Stimulated activated CD8-positive, alpha-beta memory T cell treated with anti-CD3 and anti-CD28 coated beads, Interleukin-7, amount 100 ng/mL, for 1 hour (primary cell): ENCODE measurements around the gene OR10A4.
"Not testable (repeated sequence)": the region's sequence is repeated elsewhere in the genome, so short reads cannot be mapped to it uniquely, and the experiment has no call there.

Experiments used
- DNase-seq, 2 donors: peaks; one replicate each; pipeline ENCODE4 v3.0.0-alpha.2; 2020; ENCODE audit warnings: low read depth in 2 of 2

OR10A4 gene

DNA sequence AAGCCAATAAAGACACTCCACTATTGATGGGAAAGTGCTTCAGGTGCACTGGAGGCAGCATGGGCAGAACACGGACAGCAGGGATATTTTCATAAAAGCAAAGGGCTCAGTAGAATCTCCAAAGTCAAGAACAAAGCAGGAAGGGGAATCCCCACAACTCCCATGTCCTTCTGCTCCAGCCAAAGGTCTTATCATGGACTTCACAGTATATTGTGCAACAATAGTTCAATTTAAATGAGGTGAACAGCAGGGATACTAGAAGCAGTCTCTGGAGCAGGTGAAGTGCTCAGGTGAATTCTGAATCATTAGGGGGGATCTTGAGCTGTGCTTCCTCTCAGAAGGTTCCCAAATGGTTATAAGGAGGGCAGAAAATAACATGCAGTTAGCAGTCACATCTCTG is 22.5 kb downstream of the OR10A4 start:
- no peak for DNase-seq

DNA sequence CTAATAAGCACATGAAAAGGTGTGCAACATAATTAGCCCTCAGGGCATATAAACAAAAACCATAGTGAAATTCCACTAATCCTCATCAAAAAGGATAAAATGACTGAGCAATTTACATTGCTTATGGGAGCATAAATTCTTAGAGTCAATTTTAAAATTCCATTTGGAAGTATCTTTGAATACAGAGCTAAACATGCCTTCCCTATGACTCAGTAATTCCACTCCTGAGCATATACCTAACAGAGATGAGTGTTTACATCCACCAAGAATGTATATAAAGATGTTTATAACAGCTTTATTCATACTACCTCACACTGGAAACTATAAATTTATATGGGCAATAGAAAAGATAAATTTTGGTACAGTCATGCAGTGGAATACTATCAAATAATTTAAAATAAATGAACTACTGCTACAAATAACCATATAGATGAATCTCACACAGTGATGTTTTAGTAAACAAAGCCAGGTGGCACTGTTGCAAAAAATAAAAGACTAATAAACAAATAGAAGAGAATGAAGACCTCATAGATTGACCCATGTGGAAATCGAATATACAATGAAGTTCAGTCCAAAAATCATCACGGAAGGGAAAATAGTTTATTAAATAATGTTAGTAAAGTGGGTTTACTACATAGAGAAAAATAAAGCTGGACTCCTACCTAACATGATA is 24.0 kb downstream of the OR10A4 start:
- DNase-seq, result no peak

DNA sequence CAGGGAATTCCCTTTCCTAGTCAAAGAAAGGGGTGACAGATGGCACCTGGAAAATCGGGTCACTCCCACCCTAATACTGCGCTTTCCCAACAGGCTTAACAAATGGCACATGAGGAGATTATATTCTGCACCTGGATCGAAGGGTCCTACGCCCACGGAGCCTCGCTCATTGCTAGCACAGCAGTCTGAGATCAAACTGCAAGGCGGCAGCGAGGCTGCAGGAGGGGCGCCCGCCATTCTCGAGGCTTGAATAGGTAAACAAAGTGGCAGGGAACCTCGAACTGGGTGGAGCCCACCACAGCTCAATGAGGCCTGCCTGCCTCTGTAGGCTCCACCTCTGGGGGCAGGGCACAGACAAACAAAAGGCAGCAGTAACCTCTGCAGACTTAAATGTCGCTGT is 28.4 kb downstream of the OR10A4 start:
- DNase-seq, result not testable (repeated sequence)

DNA sequence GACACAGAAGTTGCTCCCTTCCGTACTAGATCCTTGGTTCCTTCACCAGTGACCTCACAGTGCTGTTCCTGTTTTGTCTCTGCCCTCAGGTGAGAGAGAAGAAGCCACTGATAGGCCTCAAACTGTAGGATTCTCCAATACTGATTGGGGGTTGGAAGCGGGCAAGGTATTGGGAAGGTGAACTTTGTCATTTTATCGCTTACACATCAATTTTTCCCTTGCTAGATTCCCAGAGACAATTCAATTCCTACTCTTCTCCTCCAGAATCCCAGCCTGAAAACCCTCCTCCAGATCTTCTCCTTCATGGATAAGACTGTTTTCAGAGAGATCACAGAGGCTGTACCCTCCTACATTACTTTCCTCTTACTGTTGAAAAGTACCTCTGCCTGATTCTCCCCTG is 35.0 kb downstream of the OR10A4 start:
- DNase-seq, result no peak

DNA sequence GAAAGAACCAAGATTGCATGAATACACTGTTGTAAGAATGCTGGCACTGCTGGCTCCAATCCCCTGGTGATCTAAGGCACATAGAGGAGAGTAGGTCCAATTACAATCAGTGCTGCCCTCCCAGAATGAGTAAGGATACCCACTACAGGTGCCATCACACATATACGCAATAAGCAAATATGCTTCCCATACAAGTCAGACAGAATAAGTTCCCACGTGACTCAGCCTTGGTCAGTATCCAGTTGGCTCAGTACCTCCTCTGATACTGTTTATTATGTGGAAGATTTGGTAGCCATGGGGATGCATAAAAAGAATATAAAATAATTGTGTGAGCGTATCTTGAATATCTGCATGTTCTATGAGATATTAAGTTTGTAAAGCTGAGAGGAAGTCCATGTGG is 35.5 kb downstream of the OR10A4 start:
- DNase-seq, result no peak

DNA sequence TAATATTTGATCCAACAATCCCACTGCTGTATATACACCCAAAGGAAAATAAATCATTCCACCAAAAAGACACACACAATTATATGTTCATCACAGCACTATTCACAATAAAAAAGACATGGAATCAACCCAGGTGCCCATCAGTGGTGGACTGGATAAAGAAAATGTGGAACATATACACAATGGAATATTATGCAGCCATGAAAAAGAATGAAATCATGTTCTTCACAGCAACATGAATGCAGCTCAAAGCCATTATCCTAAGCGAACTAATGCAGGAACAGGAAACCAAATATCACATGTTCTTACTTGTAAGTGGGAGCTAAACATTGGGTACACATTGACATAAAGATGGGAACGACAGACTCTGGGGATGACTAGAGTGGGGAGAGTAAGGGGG is 43.3 kb downstream of the OR10A4 start:
- no peak for DNase-seq

DNA sequence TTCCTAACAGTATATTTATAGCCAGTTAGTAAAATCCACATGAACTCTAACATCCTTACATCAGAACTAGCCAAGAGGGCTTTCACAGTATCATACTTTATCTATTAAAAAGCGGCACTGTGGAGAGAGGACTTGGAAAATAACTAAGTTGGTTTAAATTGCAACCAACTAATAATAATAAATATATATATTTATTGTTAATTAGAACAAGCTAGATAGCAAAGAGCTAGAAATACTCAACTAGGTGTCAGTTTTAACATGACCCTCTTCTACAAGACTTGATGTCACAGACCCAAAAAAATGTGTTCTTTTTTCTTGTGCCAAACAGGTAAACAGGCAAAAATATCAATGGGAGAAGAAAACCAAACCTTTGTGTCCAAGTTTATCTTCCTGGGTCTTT is 44.3 kb downstream of the OR10A4 start, which contains the start of gene OR2D3:
Gene OR2D3 (plus strand): TSS at position 301 of the 400 bp plus-strand sequence. CDS start 0 bp downstream, at position 301.
- DNase-seq, result no peak

DNA sequence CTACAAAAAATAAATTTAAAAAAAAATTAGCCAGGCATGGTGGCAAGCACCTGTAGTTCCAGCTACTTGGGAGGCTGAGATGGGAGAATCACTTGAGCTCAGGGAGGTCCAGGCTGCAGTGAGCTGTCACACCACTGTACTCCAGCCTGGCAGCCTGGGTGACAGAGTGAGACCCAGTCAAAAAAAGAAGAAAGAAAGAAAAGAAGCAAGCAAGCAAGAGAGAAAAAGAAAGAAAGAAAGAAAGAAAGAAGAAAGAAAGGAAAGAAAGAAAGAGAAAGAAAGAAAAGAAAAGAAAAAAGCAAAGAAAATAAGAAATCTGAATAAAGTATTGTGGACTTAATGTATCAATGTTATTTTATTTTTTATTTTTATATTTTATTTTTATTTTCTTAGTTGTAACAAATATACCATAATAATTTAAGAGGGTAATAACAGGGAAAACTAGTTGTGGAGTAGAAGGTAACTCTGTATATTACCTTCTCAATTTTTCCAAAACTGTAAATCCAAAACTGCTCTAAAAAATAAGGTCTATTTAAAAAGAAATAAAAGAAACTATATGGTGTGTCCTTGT is 48.7 kb downstream of the OR10A4 start:
- DNase-seq, result no peak

DNA sequence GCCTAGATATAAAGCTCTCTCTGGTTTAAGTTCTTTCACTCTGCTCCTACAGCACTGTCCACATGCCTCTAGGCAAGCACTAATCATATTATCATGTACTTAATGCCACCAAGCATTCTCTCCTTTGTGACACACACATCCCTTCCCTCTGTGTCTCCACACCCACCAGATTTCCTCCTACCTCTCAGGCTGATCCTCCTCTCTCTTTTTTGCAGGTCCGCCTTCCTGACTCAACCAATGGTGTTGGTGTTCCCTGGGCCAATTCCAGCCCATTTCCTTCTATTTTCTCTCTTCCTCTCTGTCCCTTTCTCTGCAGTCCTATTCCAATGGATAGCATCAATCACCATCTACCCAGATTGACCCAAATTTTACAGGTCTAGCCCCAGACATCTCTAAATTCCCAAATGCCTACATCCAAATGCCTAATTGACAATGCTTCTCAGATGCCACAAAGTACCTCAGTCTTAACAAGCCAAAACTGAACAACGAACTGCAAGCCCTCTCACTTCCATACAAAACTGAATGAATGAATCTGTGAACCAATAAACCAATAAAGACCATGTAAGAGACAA is 49.3 kb downstream of the OR10A4 start:
- no peak for DNase-seq

DNA sequence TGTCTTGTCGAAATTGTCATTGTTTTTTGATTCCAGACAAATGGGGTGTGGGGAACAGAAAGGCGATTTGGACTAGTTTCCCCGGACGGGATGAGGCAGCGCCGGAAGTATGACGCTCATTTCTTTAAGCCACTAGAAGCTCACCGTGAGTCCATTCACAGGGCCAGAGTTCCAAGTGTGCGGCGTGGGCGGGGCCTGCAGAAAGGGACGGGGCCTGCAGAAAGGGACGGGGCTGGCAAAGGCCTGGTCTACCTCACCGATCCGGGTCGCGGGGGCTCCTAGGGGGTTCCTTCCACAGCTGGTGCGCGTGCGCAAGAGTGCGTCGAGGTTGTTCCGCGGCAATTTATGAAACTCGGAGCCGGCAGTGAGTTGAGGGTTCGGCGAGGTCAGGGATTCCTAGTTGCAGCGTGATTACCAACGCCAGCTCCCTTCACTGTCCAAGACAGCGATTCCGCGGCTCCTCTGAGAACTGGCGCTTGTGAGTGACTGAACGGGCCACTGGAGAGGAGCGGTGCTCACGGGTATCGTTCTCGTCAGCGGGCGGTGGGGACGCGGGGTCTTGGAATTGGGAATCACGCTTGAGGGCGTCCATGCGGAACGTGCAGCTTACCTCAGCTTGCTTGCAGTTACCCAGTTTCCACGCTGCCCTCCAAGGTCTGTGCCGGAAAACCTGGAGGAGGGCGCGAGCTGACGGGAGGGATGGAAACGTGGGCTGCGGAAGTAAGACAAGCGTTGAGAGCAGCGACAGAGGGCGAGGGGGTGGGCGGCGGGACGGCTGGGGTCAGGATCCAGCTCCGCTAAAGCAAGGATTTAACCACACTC is 50.0 kb downstream of the OR10A4 start, which contains the start of gene ZNF215:
Gene ZNF215 (plus strand): TSS at position 219 of the 822 bp plus-strand sequence. CDS start 5,847 bp downstream, outside the sequence.
- DNase-seq, result no peak

DNA sequence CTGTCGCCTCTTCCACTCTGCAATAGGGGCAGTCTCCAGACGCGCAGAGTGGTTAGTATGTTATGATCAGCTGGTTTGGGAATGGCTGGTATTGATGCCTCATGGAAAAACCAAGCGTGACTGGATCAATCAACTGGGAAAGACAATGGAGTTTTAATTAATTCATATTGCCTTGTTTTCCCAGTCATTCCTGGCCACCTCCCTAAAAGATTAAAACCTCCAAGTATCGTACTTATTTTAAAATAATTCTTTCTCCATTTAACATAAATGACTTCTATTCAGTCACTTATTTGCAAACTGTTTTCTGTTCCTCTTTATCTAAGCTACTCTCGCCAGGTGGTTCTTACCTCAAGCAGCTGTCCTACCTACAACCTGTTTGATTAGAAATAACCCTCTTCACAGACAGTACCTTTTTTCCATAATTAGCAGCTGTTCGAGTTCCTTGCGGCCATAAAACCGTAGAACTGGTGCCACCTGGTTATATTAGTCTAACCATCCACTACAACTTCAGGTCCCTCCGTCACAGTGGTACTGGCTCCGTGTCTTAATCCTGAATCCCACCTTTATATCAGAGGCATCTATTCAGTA is 50.7 kb downstream of the OR10A4 start:
- no peak for DNase-seq
